K562 (cell line): Measurements from ENCODE around the gene ATG10. TPM values are rescaled to one million over a fixed set of nuclear protein-coding genes. Genes with fewer than 3 reads are reported as not detected.

Experiments used
- HDAC2 ChIP-seq: fragments of 450-650 bp; IDR thresholded peaks from 2 replicates; pipeline ENCODE4 v1.6.1; 2016; ENCODE audit warnings: mild to moderate bottlenecking
- STAT5A ChIP-seq: IDR thresholded peaks from 2 replicates; pipeline ENCODE4 v1.6.1; 2012; ENCODE audit warnings: low read length, inconsistent platforms, borderline replicate concordance
- ZNF57 ChIP-seq: fragments of 450-650 bp; formaldehyde crosslinking; IDR thresholded peaks from 2 replicates; pipeline ENCODE4 v1.4.0; 2020; ENCODE audit warnings: mild to moderate bottlenecking, moderate library complexity
- ZNF79 ChIP-seq: fragments of 250-450 bp; sonication (Bioruptor Pico); IDR thresholded peaks from 2 replicates; pipeline ENCODE4 v1.4.0; 2020; ENCODE audit warnings: low read depth, mild to moderate bottlenecking, moderate library complexity
- polyA plus RNA-seq, 8 experiments: library from polyadenylated mRNA; depleted of rRNA in 4 of 8; stranded (reverse) in 5 of 8; unstranded in 3 of 8; fragments of >200 nt; fragmentation: Nextera tagmentation in 2 of 8; fragmentation: Illumina TruSeq in 1 of 8; extraction: Ambion mirVana in 2 of 8; extraction: Trizol in 1 of 8; gene quantifications; 2 replicates each; pipeline versions ENCODE4 v1.2.1 to v1.2.3, GENCODE V29; 2011 to 2014; ENCODE audit warnings: inconsistent platforms in 1 of 8, missing spikeins in 1 of 8
- total RNA-seq, 7 experiments: library from RNA; depleted of rRNA in 6 of 7; stranded (reverse); fragments of >200 nt in 6 of 7; fragmentation: Illumina TruSeq in 2 of 7; extraction: Trizol in 2 of 7; gene quantifications; 2 replicates each; pipeline versions ENCODE4 v1.2.1 to v1.2.3, GENCODE V29; 2011 to 2021; ENCODE audit warnings: low replicate concordance in 1 of 7
- TF ChIP-seq, protein P1 (sequence below): IDR thresholded peaks from 2 replicates; pipeline ENCODE4 v1.6.1; 2011; ENCODE audit warnings: borderline replicate concordance, low read depth, mild to moderate bottlenecking, moderate library complexity, low read length; ENCODE audit not compliant: insufficient read depth, poor library complexity, severe bottlenecking
- TF ChIP-seq, protein P2 (sequence below), 3 experiments: IDR thresholded peaks in 2 of 3; conservative IDR thresholded peaks in 1 of 3; 2 replicates each; pipeline ENCODE4 v1.5.1; 2011 to 2012; ENCODE audit warnings: low read length in 3 of 3, mild to moderate bottlenecking in 3 of 3, control low read depth in 2 of 3, improper control_type of control experiment in 1 of 3, inconsistent platforms in 1 of 3, low read depth in 1 of 3, mixed read lengths in 1 of 3, moderate library complexity in 1 of 3; ENCODE audit not compliant: insufficient read depth in 2 of 3
- TF ChIP-seq, protein P3 (sequence below): sonication (generic); formaldehyde crosslinking; IDR thresholded peaks from 2 replicates; pipeline ENCODE4 v1.9.0; 2022; ENCODE audit warnings: mild to moderate bottlenecking, missing genetic modification reagents

ATG10 gene
- total and polyA plus RNA-seq, 9 of the 15 experiments (the other 6 are each of a cell fraction or from before 2014, with no cell fraction given), result 7.0 to 18.8 (median 14.6) TPM

DNA sequence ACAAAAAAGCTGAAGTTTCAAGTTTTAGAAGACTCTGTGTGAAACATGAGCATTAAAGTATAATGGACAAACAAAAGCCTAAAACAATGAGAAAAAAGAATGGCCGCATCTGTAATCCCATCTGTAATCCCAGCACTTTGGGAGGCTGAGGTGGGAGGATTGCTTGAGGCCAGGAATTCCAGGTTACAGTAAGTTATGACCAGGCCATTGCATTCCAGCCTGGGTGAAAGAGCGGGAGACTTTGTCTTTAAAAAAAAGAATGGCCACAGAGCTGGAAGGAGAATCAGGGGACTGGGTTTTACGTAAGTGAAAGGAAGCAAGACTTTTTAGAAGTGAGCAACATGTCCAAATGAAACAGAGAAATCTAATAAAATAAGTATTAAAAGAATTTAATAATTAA, 2.6 kb upstream of the ATG10 start (continued):
- TF ChIP-seq, protein P1, sequence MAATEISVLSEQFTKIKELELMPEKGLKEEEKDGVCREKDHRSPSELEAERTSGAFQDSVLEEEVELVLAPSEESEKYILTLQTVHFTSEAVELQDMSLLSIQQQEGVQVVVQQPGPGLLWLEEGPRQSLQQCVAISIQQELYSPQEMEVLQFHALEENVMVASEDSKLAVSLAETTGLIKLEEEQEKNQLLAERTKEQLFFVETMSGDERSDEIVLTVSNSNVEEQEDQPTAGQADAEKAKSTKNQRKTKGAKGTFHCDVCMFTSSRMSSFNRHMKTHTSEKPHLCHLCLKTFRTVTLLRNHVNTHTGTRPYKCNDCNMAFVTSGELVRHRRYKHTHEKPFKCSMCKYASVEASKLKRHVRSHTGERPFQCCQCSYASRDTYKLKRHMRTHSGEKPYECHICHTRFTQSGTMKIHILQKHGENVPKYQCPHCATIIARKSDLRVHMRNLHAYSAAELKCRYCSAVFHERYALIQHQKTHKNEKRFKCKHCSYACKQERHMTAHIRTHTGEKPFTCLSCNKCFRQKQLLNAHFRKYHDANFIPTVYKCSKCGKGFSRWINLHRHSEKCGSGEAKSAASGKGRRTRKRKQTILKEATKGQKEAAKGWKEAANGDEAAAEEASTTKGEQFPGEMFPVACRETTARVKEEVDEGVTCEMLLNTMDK, result no peak
- TF ChIP-seq ZNF79 (CRISPR knock-in tag) (no peak), STAT5A (no peak), HDAC2 (no peak), ZNF57 (CRISPR knock-in tag) (no peak)
- TF ChIP-seq, protein P2, sequence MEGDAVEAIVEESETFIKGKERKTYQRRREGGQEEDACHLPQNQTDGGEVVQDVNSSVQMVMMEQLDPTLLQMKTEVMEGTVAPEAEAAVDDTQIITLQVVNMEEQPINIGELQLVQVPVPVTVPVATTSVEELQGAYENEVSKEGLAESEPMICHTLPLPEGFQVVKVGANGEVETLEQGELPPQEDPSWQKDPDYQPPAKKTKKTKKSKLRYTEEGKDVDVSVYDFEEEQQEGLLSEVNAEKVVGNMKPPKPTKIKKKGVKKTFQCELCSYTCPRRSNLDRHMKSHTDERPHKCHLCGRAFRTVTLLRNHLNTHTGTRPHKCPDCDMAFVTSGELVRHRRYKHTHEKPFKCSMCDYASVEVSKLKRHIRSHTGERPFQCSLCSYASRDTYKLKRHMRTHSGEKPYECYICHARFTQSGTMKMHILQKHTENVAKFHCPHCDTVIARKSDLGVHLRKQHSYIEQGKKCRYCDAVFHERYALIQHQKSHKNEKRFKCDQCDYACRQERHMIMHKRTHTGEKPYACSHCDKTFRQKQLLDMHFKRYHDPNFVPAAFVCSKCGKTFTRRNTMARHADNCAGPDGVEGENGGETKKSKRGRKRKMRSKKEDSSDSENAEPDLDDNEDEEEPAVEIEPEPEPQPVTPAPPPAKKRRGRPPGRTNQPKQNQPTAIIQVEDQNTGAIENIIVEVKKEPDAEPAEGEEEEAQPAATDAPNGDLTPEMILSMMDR (IDR thresholded peaks at IDR 0.05 in 2 of 3, conservative IDR thresholded peaks at IDR 0.05 in 1 of 3; ENCODE audit: insufficient read depth in 2 of 3, low read depth in 1 of 3, low read length in 3 of 3), result no peak
- TF ChIP-seq, protein P3, sequence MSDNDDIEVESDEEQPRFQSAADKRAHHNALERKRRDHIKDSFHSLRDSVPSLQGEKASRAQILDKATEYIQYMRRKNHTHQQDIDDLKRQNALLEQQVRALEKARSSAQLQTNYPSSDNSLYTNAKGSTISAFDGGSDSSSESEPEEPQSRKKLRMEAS (CRISPR knock-in tag), result no peak
